Breast epithelium (tissue), 3 donors: ENCODE data around the gene ATXN7L1.

ENCODE experiments used
- CTCF ChIP-seq, 3 donors: fragments of 450-650 bp; IDR thresholded peaks; one replicate each; pipeline ENCODE4 v1.5.1; 2016 to 2017; ENCODE audit warnings: antibody characterized with exemption in 3 of 3, mild to moderate bottlenecking in 3 of 3, moderate library complexity in 3 of 3
- POLR2A ChIP-seq: fragments of 450-650 bp; IDR thresholded peaks from one replicate; pipeline ENCODE4 v1.6.1; 2016; ENCODE audit warnings: antibody characterized with exemption, mild to moderate bottlenecking, moderate library complexity
- POLR2AphosphoS5 ChIP-seq, 3 donors: sonication (generic); formaldehyde crosslinking; IDR thresholded peaks; one replicate each; pipeline ENCODE4 v1.6.1; 2017; ENCODE audit warnings: antibody characterized with exemption in 3 of 3

DNA sequence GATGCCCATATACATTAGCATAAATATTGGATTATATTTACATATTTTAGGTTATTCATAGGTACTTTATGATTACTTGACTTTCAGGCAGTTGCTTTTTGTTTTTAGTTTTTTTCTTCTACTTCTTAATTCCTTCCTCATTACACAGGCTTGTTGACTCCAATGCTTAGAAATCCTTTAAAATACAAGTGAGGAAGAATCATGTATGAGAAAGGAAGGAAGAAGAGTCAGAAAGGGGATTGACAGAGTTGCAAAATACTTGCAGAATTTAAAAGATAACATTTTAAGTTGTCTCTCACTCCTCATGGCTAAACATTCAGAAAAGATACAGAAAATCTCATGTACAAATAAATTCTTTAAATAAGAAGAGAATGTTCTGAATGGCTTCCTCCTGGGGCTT is 61.9 kb downstream of the ATXN7L1 start:
- TF ChIP-seq CTCF (IDR thresholded peaks at IDR 0.05): no peak
- TF ChIP-seq POLR2A: no peak
- no peak for TF ChIP-seq POLR2AphosphoS5 (IDR thresholded peaks at IDR 0.05)
